HL-60 (cell line): ENCODE results near the gene CFC1B.
"Not testable (repeated sequence)": the region's sequence is repeated elsewhere in the genome, so short reads cannot be mapped to it uniquely, and the experiment has no call there.

Experiments
- CTCF ChIP-seq: IDR thresholded peaks from one replicate; pipeline ENCODE4 v1.5.1; 2011; ENCODE audit warnings: low read length, control low read depth, inconsistent platforms; ENCODE audit not compliant: insufficient read depth
- GABPA ChIP-seq: IDR thresholded peaks from 2 replicates; pipeline ENCODE4 v1.6.1; 2012; ENCODE audit warnings: low read depth
- POLR2AphosphoS5 ChIP-seq: IDR thresholded peaks from 2 replicates; pipeline ENCODE4 v1.6.1; 2012; ENCODE audit warnings: low read depth
- REST ChIP-seq: IDR thresholded peaks from 2 replicates; pipeline ENCODE4 v1.6.1; 2012; ENCODE audit warnings: low read depth; ENCODE audit not compliant: insufficient replicate concordance
- SPI1 ChIP-seq: IDR thresholded peaks from 2 replicates; pipeline ENCODE4 v1.6.1; 2012; ENCODE audit warnings: low read depth, mild to moderate bottlenecking, borderline replicate concordance

GRCh38 chr2:130530212-130530611 lies 9.2 kb downstream of the CFC1B start:
- not testable (repeated sequence) for TF ChIP-seq CTCF, REST, GABPA, POLR2AphosphoS5, SPI1
